ENCODE data around the gene PRX. TPM values are rescaled to one million over a fixed set of nuclear protein-coding genes. Genes with fewer than 3 reads are reported as not detected.
"Not testable (repeated sequence)": the region's sequence is repeated elsewhere in the genome, so short reads cannot be mapped to it uniquely, and the experiment has no call there.

Gene PRX
- total and polyA plus RNA-seq, 2 donors from 2014 or later: 4.5 to 12.6 TPM

GRCh38 chr19:40457048-40457447, 43.9 kb upstream of the PRX start:
- Histone ChIP-seq H3K4me3 (ENCODE audit: low read length in 3 of 3) (no peak overlapping the region), H3K9ac (ENCODE audit: low read length in 3 of 3) (no peak overlapping the region), H3K9me3 (ENCODE audit: control insufficient read depth in 2 of 3, insufficient read depth in 1 of 3, low read length in 3 of 3) (no peaks in the 10 kb centered on the region), H3K36me3 (ENCODE audit: control insufficient read depth in 2 of 3, insufficient read depth in 3 of 3, low read length in 3 of 3) (peaks cover 0 to 3% (median 0%) of the 10 kb centered on the region in 3 donors), H3K27me3 (ENCODE audit: control insufficient read depth, insufficient read depth, low read length) (no peaks in the 10 kb centered on the region), H3K4me1 (ENCODE audit: control insufficient read depth in 2 of 3, insufficient read depth in 2 of 3, low read depth in 1 of 3, low read length in 3 of 3) (peaks cover 0 to 3% (median 0%) of the 10 kb centered on the region in 3 donors), H3K27ac (ENCODE audit: low read depth in 2 of 2, low read length in 2 of 2) (no peak overlapping the region)
- intact Hi-C loops (cut with DNase I): no loop called here
- DNase-seq (no peak), FAIRE-seq (no peak)
- TF ChIP-seq CTCF (IDR thresholded peaks at IDR 0.05; ENCODE audit: borderline replicate concordance, extremely low read depth, insufficient read depth): no peak

GRCh38 chr19:40453943-40454342, 40.8 kb upstream of the PRX start:
- FAIRE-seq; intact Hi-C loops (cut with DNase I); H3K36me3 ChIP-seq (ENCODE audit: control insufficient read depth in 2 of 3, insufficient read depth in 3 of 3, low read length in 3 of 3); DNase-seq; H3K4me1 ChIP-seq (ENCODE audit: control insufficient read depth in 2 of 3, insufficient read depth in 2 of 3, low read depth in 1 of 3, low read length in 3 of 3); H3K4me3 ChIP-seq (ENCODE audit: low read length in 3 of 3); H3K27ac ChIP-seq (ENCODE audit: low read depth in 2 of 2, low read length in 2 of 2); H3K27me3 ChIP-seq (ENCODE audit: control insufficient read depth, insufficient read depth, low read length); H3K9ac ChIP-seq (ENCODE audit: low read length in 3 of 3); H3K9me3 ChIP-seq (ENCODE audit: control insufficient read depth in 2 of 3, insufficient read depth in 1 of 3, low read length in 3 of 3): not testable (repeated sequence)

- no peak for FAIRE-seq
- H3K27ac ChIP-seq (ENCODE audit: low read depth in 2 of 2, low read length in 2 of 2): no peak overlapping the region
- no peaks in the 10 kb centered on the region for H3K9me3 ChIP-seq (ENCODE audit: control insufficient read depth in 2 of 3, insufficient read depth in 1 of 3, low read length in 3 of 3)
- peaks cover 0 to 7% (median 2%) of the 10 kb centered on the region in 3 donors for H3K36me3 ChIP-seq (ENCODE audit: control insufficient read depth in 2 of 3, insufficient read depth in 3 of 3, low read length in 3 of 3)
- no peaks in the 10 kb centered on the region for H3K4me1 ChIP-seq (ENCODE audit: control insufficient read depth in 2 of 3, insufficient read depth in 2 of 3, low read depth in 1 of 3, low read length in 3 of 3)
- intact Hi-C loops (cut with DNase I): no loop called here
- no peaks in the 10 kb centered on the region for H3K27me3 ChIP-seq (ENCODE audit: control insufficient read depth, insufficient read depth, low read length)
- no peak overlapping the region for H3K9ac ChIP-seq (ENCODE audit: low read length in 3 of 3)
- no peak for TF ChIP-seq CTCF (IDR thresholded peaks at IDR 0.05; ENCODE audit: borderline replicate concordance, extremely low read depth, insufficient read depth)
- DNase-seq: no peak
- no peak overlapping the region for H3K4me3 ChIP-seq (ENCODE audit: low read length in 3 of 3)
Measured at GRCh38 chr19:40453151-40453735, 40.1 kb upstream of the PRX start.

GRCh38 chr19:40452016-40452415, 38.8 kb upstream of the PRX start:
- TF ChIP-seq CTCF (IDR thresholded peaks at IDR 0.05; ENCODE audit: borderline replicate concordance, extremely low read depth, insufficient read depth): no peak
- Histone ChIP-seq H3K4me3 (ENCODE audit: low read length in 3 of 3) (no peak overlapping the region), H3K36me3 (ENCODE audit: control insufficient read depth in 2 of 3, insufficient read depth in 3 of 3, low read length in 3 of 3) (peaks cover 2 to 11% (median 6%) of the 10 kb centered on the region in 3 donors), H3K27ac (ENCODE audit: low read depth in 2 of 2, low read length in 2 of 2) (no peak overlapping the region), H3K9me3 (ENCODE audit: control insufficient read depth in 2 of 3, insufficient read depth in 1 of 3, low read length in 3 of 3) (no peaks in the 10 kb centered on the region), H3K27me3 (ENCODE audit: control insufficient read depth, insufficient read depth, low read length) (no peaks in the 10 kb centered on the region), H3K4me1 (ENCODE audit: control insufficient read depth in 2 of 3, insufficient read depth in 2 of 3, low read depth in 1 of 3, low read length in 3 of 3) (no peaks in the 10 kb centered on the region), H3K9ac (ENCODE audit: low read length in 3 of 3) (no peak overlapping the region)
- intact Hi-C loops (cut with DNase I): no loop called here
- FAIRE-seq (no peak), DNase-seq (no peak)
